NT2/D1 (cell line): ENCODE measurements around the gene SCAMP3.
"Not testable (repeated sequence)": the region's sequence is repeated elsewhere in the genome, so short reads cannot be mapped to it uniquely, and the experiment has no call there.

ENCODE experiments used
- DNase-seq: peaks from one replicate; pipeline ENCODE4 v3.0.0-alpha.2; 2011; ENCODE audit warnings: low read depth, low spot score
- H3K27me3 ChIP-seq: 2 replicates; pipeline ENCODE4 v1.6.0; 2011; ENCODE audit warnings: mild to moderate bottlenecking; ENCODE audit not compliant: insufficient read length, insufficient read depth
- H3K36me3 ChIP-seq: 2 replicates; pipeline ENCODE4 v1.6.1; 2011; ENCODE audit warnings: mild to moderate bottlenecking, low read length, mixed read lengths; ENCODE audit not compliant: insufficient read depth, insufficient read length
- H3K4me1 ChIP-seq: 2 replicates; pipeline ENCODE4 v1.5.1; 2011; ENCODE audit not compliant: insufficient read depth, insufficient read length
- H3K4me3 ChIP-seq: 2 replicates; pipeline ENCODE4 v1.5.1; 2011; ENCODE audit warnings: low read depth; ENCODE audit not compliant: insufficient read length
- H3K9ac ChIP-seq: 2 replicates; pipeline ENCODE4 v1.6.0; 2011; ENCODE audit warnings: low read depth; ENCODE audit not compliant: insufficient read length
- H3K9me3 ChIP-seq: 2 replicates; pipeline ENCODE4 v1.5.1; 2011; ENCODE audit warnings: mild to moderate bottlenecking, low read length; ENCODE audit not compliant: insufficient read depth
- SUZ12 ChIP-seq: IDR thresholded peaks from 2 replicates; pipeline ENCODE4 v1.6.1; 2011; ENCODE audit not compliant: insufficient read length, insufficient read depth; ENCODE audit errors: extremely low read depth
- YY1 ChIP-seq: IDR thresholded peaks from 2 replicates; pipeline ENCODE4 v1.6.1; 2011; ENCODE audit not compliant: insufficient read length, insufficient read depth
- ZNF274 ChIP-seq: IDR thresholded peaks from 2 replicates; pipeline ENCODE4 v1.6.1; 2011; ENCODE audit warnings: mild to moderate bottlenecking, low read depth, low read length

The SCAMP3 gene

DNA sequence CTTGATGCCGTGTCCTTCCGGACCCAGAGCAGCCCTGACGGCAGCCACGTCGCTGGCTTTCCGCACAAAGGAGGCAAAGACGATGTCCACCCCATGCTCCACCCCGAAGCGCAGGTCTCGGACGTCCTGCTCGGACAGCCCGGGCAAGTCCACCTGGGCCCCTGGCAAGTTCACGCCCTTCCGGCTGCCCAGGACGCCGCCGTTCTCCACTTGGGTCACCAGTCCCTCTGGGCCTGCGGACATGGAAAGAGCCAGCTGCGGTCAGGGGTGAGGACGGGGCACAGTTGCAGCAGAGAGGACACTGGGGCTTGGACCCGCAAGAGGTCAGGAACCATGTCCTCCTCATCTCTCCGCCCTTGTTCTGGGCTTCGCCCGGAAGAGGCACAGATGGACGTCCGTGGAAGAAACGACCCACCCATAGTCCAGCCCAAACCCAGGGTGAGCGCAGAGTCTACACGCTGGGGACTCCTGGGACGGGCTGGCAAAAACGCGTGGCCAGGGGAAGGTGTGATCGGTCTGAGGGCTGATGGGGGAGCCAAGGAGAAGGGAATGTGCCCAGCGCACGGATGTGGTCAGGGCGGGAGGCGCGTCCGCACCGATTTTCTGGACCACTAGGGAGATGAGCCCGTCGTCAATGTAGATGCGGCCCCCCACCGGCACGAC is 32.5 kb upstream of the SCAMP3 start:
- H3K9me3 ChIP-seq, result no peaks in the 10 kb centered on the region
- DNase-seq, result no peak
- peaks cover 9% of the 10 kb centered on the region for H3K4me1 ChIP-seq
- TF ChIP-seq YY1, result no peak
- no peak for TF ChIP-seq SUZ12
- no peak for TF ChIP-seq ZNF274
- H3K4me3 ChIP-seq, result peak overlapping the region; percentile 66
- no peaks in the 10 kb centered on the region for H3K36me3 ChIP-seq
- peaks cover 41% of the 10 kb centered on the region for H3K27me3 ChIP-seq
- peak overlapping the region; percentile 76 for H3K9ac ChIP-seq

DNA sequence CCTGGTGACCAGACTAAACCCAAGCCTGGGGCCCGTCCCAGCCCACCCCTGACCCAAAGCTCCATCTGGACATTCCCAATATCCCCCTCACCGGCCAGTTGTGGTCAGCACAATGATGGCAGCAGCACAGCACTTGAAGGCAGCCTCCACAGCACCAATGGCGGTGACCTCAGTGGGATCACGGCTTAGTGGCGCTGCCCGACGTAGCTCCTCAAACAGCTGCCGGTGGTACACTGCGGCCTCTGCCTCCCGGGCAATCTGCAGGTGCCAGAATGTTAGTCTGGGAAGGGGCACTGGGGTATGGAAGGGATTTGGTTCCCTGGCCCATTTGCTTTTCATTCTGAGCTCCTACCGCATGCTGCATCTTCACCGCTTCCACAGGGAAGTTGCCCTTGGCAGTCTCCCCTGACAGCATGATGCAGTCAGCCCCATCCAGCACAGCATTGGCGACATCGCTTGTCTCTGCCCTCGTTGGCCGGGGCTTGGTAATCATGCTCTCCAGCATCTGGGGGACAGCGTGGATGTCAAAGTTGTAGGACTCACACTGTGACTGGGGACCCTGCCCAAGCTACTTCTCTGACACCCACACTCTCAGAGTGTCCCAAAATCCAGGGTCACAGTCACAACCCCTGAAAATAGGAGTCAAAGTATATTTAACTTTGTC is 31.1 kb upstream of the SCAMP3 start:
- Histone ChIP-seq H3K4me3 (no peak overlapping the region), H3K9me3 (no peaks in the 10 kb centered on the region), H3K9ac (no peak overlapping the region), H3K4me1 (peaks cover 9% of the 10 kb centered on the region), H3K27me3 (peaks cover 41% of the 10 kb centered on the region), H3K36me3 (peaks cover 2% of the 10 kb centered on the region)
- no peak for DNase-seq
- TF ChIP-seq SUZ12, result no peak
- TF ChIP-seq ZNF274, result no peak
- TF ChIP-seq YY1, result no peak

DNA sequence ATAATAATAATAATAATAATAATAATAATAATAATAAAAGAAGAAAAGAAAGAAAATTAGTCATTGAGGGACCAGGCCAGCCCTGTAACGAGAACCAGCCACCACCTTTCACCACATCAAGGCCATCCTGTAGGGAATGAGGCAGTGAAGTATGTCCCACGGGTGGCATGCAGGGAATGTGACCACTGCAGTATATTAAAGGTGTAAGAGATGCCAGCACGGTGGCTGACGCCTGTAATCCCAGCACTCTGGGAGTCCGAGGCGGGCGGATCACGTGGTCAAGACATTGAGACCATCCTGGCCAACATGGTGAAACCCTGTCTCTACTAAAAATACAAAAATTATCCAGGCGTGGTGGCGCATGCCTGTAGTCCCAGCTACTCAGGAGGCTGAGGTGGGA is 28.8 kb upstream of the SCAMP3 start:
- H3K27me3 ChIP-seq, result peaks cover 34% of the 10 kb centered on the region
- not testable (repeated sequence) for DNase-seq, H3K9ac ChIP-seq, H3K4me1 ChIP-seq, H3K36me3 ChIP-seq, H3K9me3 ChIP-seq, H3K4me3 ChIP-seq

DNA sequence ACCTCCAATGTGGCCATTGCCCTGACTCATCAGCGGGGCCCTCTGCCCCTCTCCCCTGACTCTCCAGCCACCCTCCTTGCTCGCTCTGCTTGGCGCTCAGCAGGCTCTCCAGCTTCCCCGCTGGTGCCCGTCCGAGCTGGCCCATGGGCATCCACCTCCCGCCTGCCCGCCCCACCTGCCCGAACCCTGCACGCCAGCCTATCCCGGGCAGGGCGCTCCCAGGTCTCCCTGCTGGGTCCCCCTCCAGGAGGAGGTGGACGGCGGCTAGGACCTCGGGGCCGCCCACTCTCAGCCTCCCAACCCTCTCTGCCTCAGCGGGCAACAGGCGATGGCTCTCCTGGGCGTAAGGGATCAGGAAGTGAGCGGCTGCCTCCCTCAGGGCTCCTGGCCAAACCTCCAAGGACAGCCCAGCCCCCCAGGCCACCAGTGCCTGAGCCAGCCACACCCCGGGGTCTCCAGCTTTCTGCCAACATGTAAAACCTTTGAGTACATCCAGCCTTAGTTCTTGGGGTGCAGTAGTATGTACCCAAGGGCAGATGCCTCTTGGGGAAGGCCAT is 25.9 kb upstream of the SCAMP3 start:
- Histone ChIP-seq H3K27me3 (peaks cover 5% of the 10 kb centered on the region), H3K4me3 (no peak overlapping the region), H3K4me1 (peaks cover 4% of the 10 kb centered on the region), H3K36me3 (peaks cover 13% of the 10 kb centered on the region), H3K9me3 (no peaks in the 10 kb centered on the region), H3K9ac (no peak overlapping the region)
- TF ChIP-seq SUZ12, result no peak
- no peak for TF ChIP-seq ZNF274
- no peak for TF ChIP-seq YY1
- DNase-seq, result no peak

- no peaks in the 10 kb centered on the region for H3K27me3 ChIP-seq
- peaks cover 18% of the 10 kb centered on the region for H3K36me3 ChIP-seq
- TF ChIP-seq SUZ12 (no peak), ZNF274 (no peak), YY1 (no peak)
- no peak overlapping the region for H3K4me3 ChIP-seq
- H3K9ac ChIP-seq, result no peak overlapping the region
- peaks cover 8% of the 10 kb centered on the region for H3K4me1 ChIP-seq
- no peaks in the 10 kb centered on the region for H3K9me3 ChIP-seq
- DNase-seq, result no peak
Measured at GRCh38 chr1:155286544-155286943, 24.4 kb upstream of the SCAMP3 start.

GRCh38 chr1:155285631-155286044 is 23.5 kb upstream of the SCAMP3 start:
- H3K9ac ChIP-seq, result no peak overlapping the region
- TF ChIP-seq YY1 (no peak), ZNF274 (no peak), SUZ12 (no peak)
- H3K36me3 ChIP-seq, result peaks cover 18% of the 10 kb centered on the region
- DNase-seq, result no peak
- no peaks in the 10 kb centered on the region for H3K27me3 ChIP-seq
- peaks cover 8% of the 10 kb centered on the region for H3K4me1 ChIP-seq
- H3K4me3 ChIP-seq, result no peak overlapping the region
- no peaks in the 10 kb centered on the region for H3K9me3 ChIP-seq

GRCh38 chr1:155285063-155285462 is 22.9 kb upstream of the SCAMP3 start:
- H3K4me3 ChIP-seq, result no peak overlapping the region
- no peaks in the 10 kb centered on the region for H3K27me3 ChIP-seq
- no peak overlapping the region for H3K9ac ChIP-seq
- TF ChIP-seq YY1, result no peak
- TF ChIP-seq SUZ12, result no peak
- H3K4me1 ChIP-seq, result peaks cover 8% of the 10 kb centered on the region
- H3K36me3 ChIP-seq, result peaks cover 18% of the 10 kb centered on the region
- no peak for DNase-seq
- H3K9me3 ChIP-seq, result no peaks in the 10 kb centered on the region

- Histone ChIP-seq H3K4me1 (peaks cover 9% of the 10 kb centered on the region), H3K9ac (no peak overlapping the region), H3K4me3 (no peak overlapping the region), H3K27me3 (no peaks in the 10 kb centered on the region), H3K36me3 (peaks cover 18% of the 10 kb centered on the region), H3K9me3 (no peaks in the 10 kb centered on the region)
- no peak for TF ChIP-seq SUZ12
- TF ChIP-seq YY1, result no peak
- no peak for TF ChIP-seq ZNF274
- DNase-seq, result no peak
Measured at GRCh38 chr1:155284476-155284875, 22.3 kb upstream of the SCAMP3 start.
